HG03460 (cell line): ENCODE data around the gene NSD1.

Experiments
- ATAC-seq: cut with Tn5 transposase; IDR thresholded peaks from one replicate; pipeline ENCODE4 v1.9.1; 2021; ENCODE audit not compliant: unreplicated experiment

NSD1 gene

GRCh38 chr5:177317959-177318377 is 184.4 kb downstream of the NSD1 start:
- ATAC-seq: no peak

GRCh38 chr5:177319913-177320588 is 186.5 kb downstream of the NSD1 start:
- no peak for ATAC-seq

DNA sequence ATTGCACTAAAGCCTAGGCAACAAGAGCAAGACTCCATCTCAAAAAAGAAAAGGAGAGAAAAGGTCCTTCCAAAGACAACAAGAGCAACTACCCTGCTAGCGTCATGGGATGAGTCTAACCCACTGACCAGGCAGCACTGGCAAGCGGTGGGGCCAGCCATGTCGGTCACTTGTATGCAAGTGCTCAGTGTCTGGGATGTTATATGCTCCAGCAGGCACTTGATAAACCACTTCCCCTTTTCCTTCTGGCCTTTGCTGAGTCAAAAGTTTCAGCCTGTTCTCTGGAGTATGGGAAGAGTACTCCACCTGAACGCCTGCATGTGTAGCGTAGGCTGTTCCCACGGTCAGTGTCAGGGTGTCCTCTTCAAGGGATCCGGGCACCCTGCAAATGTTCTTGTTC is 187.3 kb downstream of the NSD1 start:
- no peak for ATAC-seq

- ATAC-seq: no peak
These were observed 192.4 kb downstream of the NSD1 start for GRCh38 chr5:177325868-177326381.

DNA sequence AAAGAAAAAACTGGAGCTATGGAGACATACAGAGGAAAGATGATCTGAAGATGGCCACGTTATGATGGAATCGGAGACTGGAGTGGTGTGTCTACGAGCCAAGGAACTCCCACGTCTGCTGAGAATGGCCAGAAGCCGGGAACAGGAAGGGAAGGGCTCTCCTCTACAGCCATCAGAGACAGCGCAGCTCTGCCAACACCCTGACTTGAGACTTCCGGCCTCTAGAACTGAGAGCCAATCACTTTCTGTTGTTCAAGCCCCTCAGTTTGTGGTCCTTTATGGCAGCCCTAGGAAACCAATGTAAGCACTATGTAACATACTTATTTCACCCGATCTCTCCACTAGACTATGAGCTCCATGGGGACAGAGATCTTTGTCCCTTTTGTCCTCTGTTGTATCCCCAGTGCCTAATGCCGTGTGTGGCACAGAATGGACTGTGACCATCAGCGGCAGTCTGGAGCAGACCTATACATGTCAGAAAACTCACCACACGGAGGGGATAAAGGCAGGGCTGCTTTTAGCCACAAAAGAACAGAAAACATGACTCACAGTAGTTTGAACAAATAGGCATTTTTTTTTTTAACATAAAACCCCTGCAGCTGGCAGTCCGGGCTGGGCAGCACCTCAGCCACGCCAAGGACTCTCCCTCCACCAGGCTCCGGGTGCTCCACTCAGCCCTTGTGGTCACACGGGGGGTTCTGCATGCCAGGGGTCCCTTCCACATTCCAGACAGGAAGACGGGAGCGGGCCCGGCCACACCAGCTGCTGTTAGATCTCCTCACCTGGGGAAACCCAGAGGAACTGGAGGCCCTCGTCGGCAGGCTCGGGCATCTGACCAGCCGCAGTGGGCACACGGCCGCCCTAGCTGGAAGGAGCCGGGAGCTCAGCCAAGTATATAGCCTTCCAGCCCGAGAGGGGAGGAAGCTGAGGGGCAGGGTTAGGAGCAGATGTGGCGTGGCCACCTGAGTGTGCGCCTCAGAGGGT is 194.3 kb downstream of the NSD1 start:
- ATAC-seq: no peak

DNA sequence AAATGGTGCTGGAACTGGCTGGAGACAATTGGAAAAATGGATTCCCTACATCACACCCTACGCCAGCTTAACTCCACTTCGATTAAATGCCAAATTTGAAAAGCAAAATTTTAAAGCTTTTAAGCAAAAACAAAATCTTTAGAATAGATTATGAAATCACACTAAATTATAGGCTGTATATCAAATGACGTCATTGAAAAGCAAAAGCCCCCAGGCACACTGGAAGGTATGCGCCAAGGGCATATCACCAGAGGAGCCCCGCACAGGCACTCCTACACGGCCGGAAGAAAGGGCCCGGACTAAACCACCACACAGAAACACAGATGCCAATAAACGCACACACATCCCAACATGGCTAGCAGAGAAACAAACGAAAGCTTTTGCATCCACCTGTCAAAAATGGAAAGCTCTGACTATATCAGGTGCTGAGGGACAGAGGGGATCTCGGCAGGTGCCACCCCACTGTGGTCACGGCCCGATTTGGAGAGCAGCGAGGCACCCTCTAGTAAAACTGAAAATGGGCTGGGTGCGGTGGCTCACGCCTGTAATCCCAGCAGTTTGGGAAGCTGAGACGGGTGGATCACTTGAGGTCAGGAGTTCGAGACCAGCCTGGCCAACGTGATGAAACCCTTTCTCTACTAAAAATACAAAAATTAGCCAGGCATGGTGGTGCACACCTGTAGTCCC is 195.1 kb downstream of the NSD1 start:
- ATAC-seq: no peak

DNA sequence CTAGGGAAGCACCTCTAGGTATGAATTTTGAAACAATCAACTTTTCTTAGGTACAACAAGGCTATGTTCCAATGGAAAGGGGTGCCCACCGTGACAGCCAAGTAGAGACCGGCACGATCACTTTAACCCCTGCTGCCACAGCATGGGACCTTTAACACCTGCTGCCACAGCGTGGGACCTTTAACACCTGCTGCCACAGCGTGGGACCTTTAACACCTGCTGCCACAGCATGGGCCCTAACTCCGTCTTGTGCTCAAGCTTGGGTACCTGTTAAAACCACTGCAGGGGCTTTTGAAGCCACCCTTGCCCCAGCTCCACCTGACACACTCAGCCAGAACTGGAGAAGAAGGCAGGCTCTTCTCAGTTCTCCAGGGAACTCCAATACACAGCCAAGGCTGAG is 196.3 kb downstream of the NSD1 start:
- no peak for ATAC-seq

GRCh38 chr5:177330991-177331842 is 197.6 kb downstream of the NSD1 start:
- ATAC-seq: no peak

- no peak for ATAC-seq
These were observed 198.7 kb downstream of the NSD1 start for GRCh38 chr5:177332031-177332895.

- no peak for ATAC-seq
These were observed 199.3 kb downstream of the NSD1 start for GRCh38 chr5:177332896-177333260.

DNA sequence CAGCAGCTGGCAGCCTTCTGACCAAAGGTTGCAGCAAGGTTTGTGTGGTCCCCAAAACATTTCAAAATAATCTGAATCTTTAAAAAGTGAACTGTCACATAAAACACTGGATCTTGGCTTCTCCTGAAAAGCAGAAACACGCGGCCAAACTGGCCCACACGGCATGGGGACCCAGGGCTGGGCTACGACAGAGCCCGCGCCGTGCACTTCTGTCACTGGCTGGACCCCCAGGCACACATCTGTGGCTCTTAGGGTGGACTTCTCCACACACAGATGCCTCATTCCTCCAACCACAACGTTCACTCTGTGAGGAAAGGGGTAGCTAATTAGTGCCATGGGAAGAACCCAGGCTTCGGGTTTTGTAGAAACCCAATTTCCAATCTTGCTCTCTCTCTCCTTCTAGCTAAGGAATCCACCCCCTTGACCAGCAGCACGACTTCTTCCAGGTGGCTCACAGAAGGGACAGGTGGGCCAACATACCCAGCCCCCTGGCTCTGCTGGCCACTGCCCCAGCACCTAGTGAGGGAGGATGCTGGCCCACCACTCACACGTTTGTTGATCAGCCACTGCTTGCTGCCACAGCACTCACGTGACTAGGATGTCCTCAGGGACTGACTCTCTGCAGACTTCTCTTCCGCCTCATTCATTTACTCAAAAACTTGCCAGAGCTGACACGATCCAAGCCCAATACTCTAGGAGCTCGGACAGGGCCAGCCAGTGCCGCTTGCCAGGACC is 200.0 kb downstream of the NSD1 start:
- ATAC-seq: no peak

DNA sequence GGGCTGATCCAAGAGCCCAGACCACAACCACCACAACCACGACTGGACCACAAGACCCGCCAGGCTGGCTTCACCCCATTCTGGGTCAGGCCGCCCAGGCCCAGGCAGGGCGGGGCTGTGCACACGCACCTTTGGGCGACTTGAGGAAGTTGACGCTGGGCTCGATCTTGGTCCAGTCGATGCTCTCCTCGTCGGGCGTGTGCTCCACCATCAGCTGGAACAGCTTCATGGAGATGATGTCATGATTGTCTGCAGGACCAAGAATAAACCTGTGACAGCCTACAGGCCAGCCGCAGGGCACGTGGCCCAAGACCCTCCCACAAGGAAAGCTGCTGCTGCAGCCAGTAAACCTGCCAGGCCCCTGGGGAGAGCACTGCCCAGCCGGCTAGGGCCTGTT is 200.6 kb downstream of the NSD1 start:
- no peak for ATAC-seq

DNA sequence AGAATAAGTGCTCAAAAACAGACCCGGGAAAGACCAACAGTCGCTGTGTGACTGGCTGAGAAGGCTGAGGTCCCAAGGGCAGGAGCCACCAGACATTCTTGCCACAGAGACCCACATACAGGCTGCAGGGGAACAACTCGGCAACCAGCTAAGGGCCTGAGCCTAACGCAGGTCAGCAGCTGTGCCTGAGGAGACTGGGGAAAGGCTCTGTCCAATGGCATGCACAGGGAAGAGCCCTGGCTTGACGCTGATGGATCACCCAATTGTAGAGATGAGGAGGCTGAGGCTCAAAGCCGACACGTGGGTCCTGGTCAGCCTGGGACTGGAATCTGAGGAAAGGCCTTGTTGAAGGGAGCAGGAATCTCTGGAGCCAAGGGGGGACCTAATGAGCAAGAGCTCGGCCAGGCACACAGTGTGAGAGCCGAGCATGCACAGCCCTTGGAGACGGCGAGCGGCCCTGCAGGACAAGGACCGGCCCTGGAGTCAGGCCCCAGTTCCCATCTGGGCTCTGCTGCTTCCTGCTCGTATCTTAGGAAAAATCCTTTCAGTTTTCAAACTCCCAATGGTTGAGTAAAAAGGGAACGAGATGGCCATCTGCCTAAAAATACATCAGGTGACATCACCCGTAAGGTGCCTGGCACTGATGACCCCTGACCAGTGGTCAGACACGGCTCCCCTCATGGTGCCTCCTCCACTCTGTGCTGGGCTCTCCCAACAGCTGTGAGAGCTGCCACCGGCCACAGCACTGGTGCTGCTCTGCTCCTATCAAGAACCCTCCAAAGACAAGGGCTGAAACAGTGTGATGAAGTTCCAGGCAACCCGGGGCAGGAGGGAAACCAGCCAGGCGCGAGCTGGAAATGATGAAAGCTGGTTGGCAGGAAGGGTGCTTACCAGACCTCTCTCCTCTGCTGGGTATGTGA is 201.5 kb downstream of the NSD1 start:
- ATAC-seq: no peak

DNA sequence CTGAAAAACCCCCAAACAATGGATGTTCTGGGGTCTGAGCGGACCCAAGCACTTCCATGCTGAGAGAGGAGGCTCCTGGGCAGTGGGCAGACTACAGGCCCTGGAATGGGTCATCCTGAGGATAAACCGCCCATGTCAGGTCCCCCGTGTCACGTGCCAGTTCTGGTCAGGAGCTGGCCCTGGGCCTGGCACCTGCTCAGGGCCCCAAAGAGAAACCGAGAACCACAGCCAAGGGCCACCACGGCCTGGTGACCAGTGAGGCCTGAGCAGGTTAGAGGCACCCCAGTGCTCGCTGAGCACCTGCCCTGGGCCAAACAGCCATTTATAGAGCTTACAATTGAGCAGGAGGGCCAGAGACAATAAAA is 202.1 kb downstream of the NSD1 start:
- ATAC-seq: no peak

DNA sequence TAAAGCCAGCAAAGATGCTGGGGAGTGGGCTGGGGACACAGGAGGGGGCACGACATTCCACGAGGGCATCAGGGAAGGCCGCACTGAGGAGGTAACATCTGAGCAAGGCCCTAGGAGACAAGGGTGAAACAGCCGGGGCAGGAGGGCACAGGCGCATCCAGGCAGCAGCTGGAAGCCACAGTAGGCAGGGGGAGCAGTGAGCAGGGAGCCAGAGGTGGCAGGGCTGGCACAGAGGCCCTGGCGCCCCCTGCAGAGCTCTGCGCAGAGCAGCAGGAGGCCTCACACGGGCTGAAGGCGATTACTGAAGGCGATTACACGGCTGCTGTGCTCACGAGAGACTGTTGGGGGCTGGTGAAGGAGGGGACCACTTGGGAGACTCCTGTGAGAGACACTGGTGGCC is 202.5 kb downstream of the NSD1 start:
- ATAC-seq: no peak

- ATAC-seq: no peak
These were observed 203.3 kb downstream of the NSD1 start for GRCh38 chr5:177336603-177337494.
